ENCODE results near the gene PCDHGA8. TPM values are rescaled to one million over a fixed set of nuclear protein-coding genes. Genes with fewer than 3 reads are reported as not detected.

Gene PCDHGA8
- total and polyA plus RNA-seq, 2 donors (not counting 1 experiment from before 2014, with no cell fraction given) = 1.1 to 4.6 TPM

- Histone ChIP-seq H3K9ac (ENCODE audit: insufficient read depth, low read length) (no peak overlapping the region), H2AFZ (ENCODE audit: low read length) (no peak overlapping the region), H3K27me3 (ENCODE audit: control insufficient read depth, insufficient read depth, low read length) (no peaks in the 10 kb centered on the region)
Measured at GRCh38 chr5:141440341-141440740, 47.9 kb downstream of the PCDHGA8 start.

GRCh38 chr5:141441571-141442170 is 49.2 kb downstream of the PCDHGA8 start:
- Histone ChIP-seq H3K9ac (ENCODE audit: insufficient read depth, low read length) (no peak overlapping the region), H3K4me1 (ENCODE audit: control insufficient read depth, extremely low read depth, insufficient read depth, low read length) (no peaks in the 10 kb centered on the region), H2AFZ (ENCODE audit: low read length) (no peak overlapping the region), H3K36me3 (ENCODE audit: control insufficient read depth, insufficient read depth, low read length) (no peaks in the 10 kb centered on the region), H3K4me2 (ENCODE audit: extremely low read depth, insufficient read depth, low read length) (no peak overlapping the region), H3K27me3 (ENCODE audit: control insufficient read depth, insufficient read depth, low read length) (no peaks in the 10 kb centered on the region), H3K27ac (ENCODE audit: insufficient read depth, low read length) (no peak overlapping the region), H3K9me3 (ENCODE audit: control insufficient read depth, insufficient read depth, low read depth, low read length) (no peaks in the 10 kb centered on the region), H4K20me1 (ENCODE audit: control insufficient read depth, extremely low read depth, insufficient read depth, low read length) (no peaks in the 10 kb centered on the region), H3K79me2 (ENCODE audit: control insufficient read depth, insufficient read depth, low read length) (no peaks in the 10 kb centered on the region), H3K4me3 (replicated peaks in 1 of 4; ENCODE audit: control extremely low read depth in 1 of 4, insufficient read depth in 1 of 4, low read depth in 3 of 4, low read length in 4 of 4) (no peak overlapping the region)
- TF ChIP-seq EZH2 (IDR thresholded peaks at IDR 0.05; ENCODE audit: low read length, missing control alignments) (no peak), CTCF (conservative IDR thresholded peaks at IDR 0.05 in 1 of 2, IDR thresholded peaks at IDR 0.05 in 1 of 2; ENCODE audit: low read depth in 1 of 2, low read length in 2 of 2) (no peak)
- DNase-seq (ENCODE audit: low read depth in 2 of 2) = no peak

More at GRCh38 chr5:141440341-141440740, 47.9 kb downstream of the PCDHGA8 start:
- Histone ChIP-seq H4K20me1 (ENCODE audit: control insufficient read depth, extremely low read depth, insufficient read depth, low read length) (no peaks in the 10 kb centered on the region), H3K27ac (ENCODE audit: insufficient read depth, low read length) (no peak overlapping the region), H3K4me1 (ENCODE audit: control insufficient read depth, extremely low read depth, insufficient read depth, low read length) (no peaks in the 10 kb centered on the region), H3K79me2 (ENCODE audit: control insufficient read depth, insufficient read depth, low read length) (no peaks in the 10 kb centered on the region), H3K4me2 (ENCODE audit: extremely low read depth, insufficient read depth, low read length) (no peak overlapping the region), H3K9me3 (ENCODE audit: control insufficient read depth, insufficient read depth, low read depth, low read length) (no peaks in the 10 kb centered on the region), H3K4me3 (replicated peaks in 1 of 4; ENCODE audit: control extremely low read depth in 1 of 4, insufficient read depth in 1 of 4, low read depth in 3 of 4, low read length in 4 of 4) (no peak overlapping the region), H3K36me3 (ENCODE audit: control insufficient read depth, insufficient read depth, low read length) (no peaks in the 10 kb centered on the region)
- DNase-seq (ENCODE audit: low read depth in 2 of 2) = no peak
- TF ChIP-seq EZH2 (IDR thresholded peaks at IDR 0.05; ENCODE audit: low read length, missing control alignments) (no peak), CTCF (conservative IDR thresholded peaks at IDR 0.05 in 1 of 2, IDR thresholded peaks at IDR 0.05 in 1 of 2; ENCODE audit: low read depth in 1 of 2, low read length in 2 of 2) (no peak)

Other genes with a start within 250 kb of the PCDHGA8 start
Only the 30 nearest of the 37 such genes appear.
- 0.26 and 0.99 TPM in 2 replicates for gene PCDHB9, start 205.5 kb upstream of the PCDHGA8 start, total RNA-seq
- gene PCDHB9, start 205.5 kb upstream of the PCDHGA8 start, polyA plus RNA-seq = 0.27 and 0.82 TPM in 2 replicates
- 0.77 and 2.0 TPM in 2 replicates for gene PCDHB10, start 200.3 kb upstream of the PCDHGA8 start, total RNA-seq
- gene PCDHB10, start 200.3 kb upstream of the PCDHGA8 start, polyA plus RNA-seq = 0.28 and 0.78 TPM in 2 replicates
- gene PCDHB11, start 193.0 kb upstream of the PCDHGA8 start, total RNA-seq = 0.77 and 1.7 TPM in 2 replicates
- gene PCDHB11, start 193.0 kb upstream of the PCDHGA8 start, polyA plus RNA-seq = 0.11 and 0.36 TPM in 2 replicates
- gene PCDHB12, start 183.9 kb upstream of the PCDHGA8 start, total RNA-seq = 0.26 and 0.66 TPM in 2 replicates
- gene PCDHB12, start 183.9 kb upstream of the PCDHGA8 start, polyA plus RNA-seq = 0.02 and 0.27 TPM in 2 replicates
- 0.26 and 1.5 TPM in 2 replicates for gene PCDHB13, start 178.7 kb upstream of the PCDHGA8 start, total RNA-seq
- 0.24 and 0.62 TPM in 2 replicates for gene PCDHB13, start 178.7 kb upstream of the PCDHGA8 start, polyA plus RNA-seq
- 0.77 and 1.7 TPM in 2 replicates for gene PCDHB14, start 169.3 kb upstream of the PCDHGA8 start, total RNA-seq
- gene PCDHB14, start 169.3 kb upstream of the PCDHGA8 start, polyA plus RNA-seq = 0.18 and 0.86 TPM in 2 replicates
- gene PCDHB15, start 147.2 kb upstream of the PCDHGA8 start, total RNA-seq = 0.77 and 1.8 TPM in 2 replicates
- 0.12 and 0.31 TPM in 2 replicates for gene PCDHB15, start 147.2 kb upstream of the PCDHGA8 start, polyA plus RNA-seq
- 0.66 TPM in 1 of 2 replicates, not detected in the other for gene SLC25A2, start 88.6 kb upstream of the PCDHGA8 start, total RNA-seq
- gene SLC25A2, start 88.6 kb upstream of the PCDHGA8 start, polyA plus RNA-seq = not detected in 2 replicates
- gene TAF7, start 71.8 kb upstream of the PCDHGA8 start, total RNA-seq = 87.1 and 107 TPM in 2 replicates
- gene TAF7, start 71.8 kb upstream of the PCDHGA8 start, polyA plus RNA-seq = 64.9 and 73.0 TPM in 2 replicates
- gene PCDHGA1, start 62.1 kb upstream of the PCDHGA8 start, total RNA-seq = 1.0 and 1.8 TPM in 2 replicates
- 1.1 and 1.6 TPM in 2 replicates for gene PCDHGA1, start 62.1 kb upstream of the PCDHGA8 start, polyA plus RNA-seq
- 2.8 and 4.5 TPM in 2 replicates for gene PCDHGA2, start 53.9 kb upstream of the PCDHGA8 start, total RNA-seq
- 4.2 and 5.8 TPM in 2 replicates for gene PCDHGA2, start 53.9 kb upstream of the PCDHGA8 start, polyA plus RNA-seq
- gene PCDHGA3, start 48.8 kb upstream of the PCDHGA8 start, total RNA-seq = 1.5 and 2.8 TPM in 2 replicates
- gene PCDHGA3, start 48.8 kb upstream of the PCDHGA8 start, polyA plus RNA-seq = 1.3 and 1.4 TPM in 2 replicates
- 3.1 and 4.3 TPM in 2 replicates for gene PCDHGB1, start 42.5 kb upstream of the PCDHGA8 start, total RNA-seq
- gene PCDHGB1, start 42.5 kb upstream of the PCDHGA8 start, polyA plus RNA-seq = 1.7 TPM in 2 replicates
- gene PCDHGA4, start 37.6 kb upstream of the PCDHGA8 start, total RNA-seq = 2.8 and 7.6 TPM in 2 replicates
- gene PCDHGA4, start 37.6 kb upstream of the PCDHGA8 start, polyA plus RNA-seq = 3.1 and 6.4 TPM in 2 replicates
- 3.1 and 4.6 TPM in 2 replicates for gene PCDHGB2, start 32.6 kb upstream of the PCDHGA8 start, total RNA-seq
- 2.3 and 5.7 TPM in 2 replicates for gene PCDHGB2, start 32.6 kb upstream of the PCDHGA8 start, polyA plus RNA-seq
- gene PCDHGA5, start 28.5 kb upstream of the PCDHGA8 start, total RNA-seq = 1.5 and 2.6 TPM in 2 replicates
- 1.2 and 1.4 TPM in 2 replicates for gene PCDHGA5, start 28.5 kb upstream of the PCDHGA8 start, polyA plus RNA-seq
- gene PCDHGB3, start 22.4 kb upstream of the PCDHGA8 start, total RNA-seq = 3.1 and 5.8 TPM in 2 replicates
- 2.5 and 2.9 TPM in 2 replicates for gene PCDHGB3, start 22.4 kb upstream of the PCDHGA8 start, polyA plus RNA-seq
- gene PCDHGA6, start 18.7 kb upstream of the PCDHGA8 start, total RNA-seq = 3.1 and 4.8 TPM in 2 replicates
- gene PCDHGA6, start 18.7 kb upstream of the PCDHGA8 start, polyA plus RNA-seq = 3.9 and 4.2 TPM in 2 replicates
- 2.8 and 6.8 TPM in 2 replicates for gene PCDHGA7, start 9.9 kb upstream of the PCDHGA8 start, total RNA-seq
- gene PCDHGA7, start 9.9 kb upstream of the PCDHGA8 start, polyA plus RNA-seq = 2.7 and 3.0 TPM in 2 replicates
- gene PCDHGB4, start 4.9 kb upstream of the PCDHGA8 start, total RNA-seq = 10.0 and 18.3 TPM in 2 replicates
- gene PCDHGB4, start 4.9 kb upstream of the PCDHGA8 start, polyA plus RNA-seq = 13.3 and 15.5 TPM in 2 replicates
- gene PCDHGB5, start 5.3 kb downstream of the PCDHGA8 start, total RNA-seq = 17.5 and 21.5 TPM in 2 replicates
- gene PCDHGB5, start 5.3 kb downstream of the PCDHGA8 start, polyA plus RNA-seq = 19.6 TPM in 2 replicates
- gene PCDHGA9, start 10.1 kb downstream of the PCDHGA8 start, total RNA-seq = 2.6 and 4.8 TPM in 2 replicates
- 3.2 and 3.3 TPM in 2 replicates for gene PCDHGA9, start 10.1 kb downstream of the PCDHGA8 start, polyA plus RNA-seq
- 3.9 and 4.3 TPM in 2 replicates for gene PCDHGB6, start 15.4 kb downstream of the PCDHGA8 start, total RNA-seq
- 2.6 and 2.8 TPM in 2 replicates for gene PCDHGB6, start 15.4 kb downstream of the PCDHGA8 start, polyA plus RNA-seq
- 7.4 and 10.2 TPM in 2 replicates for gene PCDHGA10, start 20.4 kb downstream of the PCDHGA8 start, total RNA-seq
- 3.8 and 4.2 TPM in 2 replicates for gene PCDHGA10, start 20.4 kb downstream of the PCDHGA8 start, polyA plus RNA-seq
- gene PCDHGB7, start 25.0 kb downstream of the PCDHGA8 start, total RNA-seq = 13.0 and 13.6 TPM in 2 replicates
- gene PCDHGB7, start 25.0 kb downstream of the PCDHGA8 start, polyA plus RNA-seq = 11.3 and 15.3 TPM in 2 replicates
- gene PCDHGA11, start 28.4 kb downstream of the PCDHGA8 start, total RNA-seq = 5.9 and 8.6 TPM in 2 replicates
- gene PCDHGA11, start 28.4 kb downstream of the PCDHGA8 start, polyA plus RNA-seq = 4.7 and 10.8 TPM in 2 replicates
- gene PCDHGA12, start 37.9 kb downstream of the PCDHGA8 start, total RNA-seq = 9.2 and 13.7 TPM in 2 replicates
- 11.9 and 14.1 TPM in 2 replicates for gene PCDHGA12, start 37.9 kb downstream of the PCDHGA8 start, polyA plus RNA-seq
- 59.0 and 63.4 TPM in 2 replicates for gene PCDHGC3, start 83.3 kb downstream of the PCDHGA8 start, total RNA-seq
- 106 and 109 TPM in 2 replicates for gene PCDHGC3, start 83.3 kb downstream of the PCDHGA8 start, polyA plus RNA-seq
- gene PCDHGC4, start 92.4 kb downstream of the PCDHGA8 start, total RNA-seq = 1.5 and 3.0 TPM in 2 replicates
- gene PCDHGC4, start 92.4 kb downstream of the PCDHGA8 start, polyA plus RNA-seq = 0.48 and 0.76 TPM in 2 replicates
- gene PCDHGC5, start 96.4 kb downstream of the PCDHGA8 start, total RNA-seq = 1.3 and 2.6 TPM in 2 replicates
- gene PCDHGC5, start 96.4 kb downstream of the PCDHGA8 start, polyA plus RNA-seq = 0.97 and 1.1 TPM in 2 replicates